Body of pancreas (tissue), 4 donors: ENCODE data around the gene SLC16A6.

Experiments used
- POLR2A ChIP-seq, 3 donors: fragments of 450-650 bp; IDR thresholded peaks; one replicate each; pipeline ENCODE4 v1.6.1; 2016; ENCODE audit warnings: antibody characterized with exemption in 3 of 3, mild to moderate bottlenecking in 2 of 3
- TF ChIP-seq, protein P1 (sequence below), 7 experiments: fragments of 450-650 bp in 4 of 7; fragments of 200-600 bp in 3 of 7; sonication (generic) in 3 of 7; IDR thresholded peaks; one replicate each; pipeline ENCODE4 v1.5.1; 2016 to 2019; ENCODE audit warnings: antibody characterized with exemption in 7 of 7

DNA sequence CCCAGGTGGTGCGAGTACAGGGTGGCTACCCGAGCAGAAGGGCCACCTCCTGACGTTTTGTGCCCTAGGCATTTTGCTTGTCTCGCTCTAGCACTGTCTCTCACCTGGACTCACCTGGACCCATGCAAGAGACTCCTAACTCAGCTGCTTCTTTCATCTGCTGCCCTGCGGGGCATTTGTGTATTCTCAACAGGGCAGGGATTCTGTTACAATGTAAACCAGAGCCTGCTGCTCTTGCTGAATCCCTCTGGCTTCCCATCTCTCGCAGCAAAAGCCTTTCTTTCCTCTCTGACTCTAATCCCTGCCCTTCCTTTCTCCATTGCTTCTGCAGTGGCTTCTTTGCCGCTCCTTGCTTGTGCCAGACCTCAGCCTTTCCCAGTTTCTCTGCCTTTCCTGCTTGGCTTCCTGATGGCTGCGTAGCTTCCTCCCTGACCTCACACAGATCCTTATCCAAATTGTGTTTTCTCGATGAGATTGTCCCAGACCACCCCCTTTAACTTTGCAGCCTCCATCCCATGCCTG, 10.6 kb upstream of the SLC16A6 start:
- TF ChIP-seq POLR2A (IDR thresholded peaks at IDR 0.05): no peak
- TF ChIP-seq, protein P1, sequence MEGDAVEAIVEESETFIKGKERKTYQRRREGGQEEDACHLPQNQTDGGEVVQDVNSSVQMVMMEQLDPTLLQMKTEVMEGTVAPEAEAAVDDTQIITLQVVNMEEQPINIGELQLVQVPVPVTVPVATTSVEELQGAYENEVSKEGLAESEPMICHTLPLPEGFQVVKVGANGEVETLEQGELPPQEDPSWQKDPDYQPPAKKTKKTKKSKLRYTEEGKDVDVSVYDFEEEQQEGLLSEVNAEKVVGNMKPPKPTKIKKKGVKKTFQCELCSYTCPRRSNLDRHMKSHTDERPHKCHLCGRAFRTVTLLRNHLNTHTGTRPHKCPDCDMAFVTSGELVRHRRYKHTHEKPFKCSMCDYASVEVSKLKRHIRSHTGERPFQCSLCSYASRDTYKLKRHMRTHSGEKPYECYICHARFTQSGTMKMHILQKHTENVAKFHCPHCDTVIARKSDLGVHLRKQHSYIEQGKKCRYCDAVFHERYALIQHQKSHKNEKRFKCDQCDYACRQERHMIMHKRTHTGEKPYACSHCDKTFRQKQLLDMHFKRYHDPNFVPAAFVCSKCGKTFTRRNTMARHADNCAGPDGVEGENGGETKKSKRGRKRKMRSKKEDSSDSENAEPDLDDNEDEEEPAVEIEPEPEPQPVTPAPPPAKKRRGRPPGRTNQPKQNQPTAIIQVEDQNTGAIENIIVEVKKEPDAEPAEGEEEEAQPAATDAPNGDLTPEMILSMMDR (IDR thresholded peaks at IDR 0.05): no peak
